Endothelial cell of umbilical vein (primary cell): ENCODE results near the gene ELOVL5. TPM values are rescaled to one million over a fixed set of nuclear protein-coding genes. Genes with fewer than 3 reads are reported as not detected.

ENCODE experiments used
- BruUV-seq: library from RNA; stranded (reverse); fragments of 400-500 nt; replicated peaks from 2 replicates; lab custom pipeline; 2021; lab: Mats Ljungman, UMichigan
- CTCF ChIA-PET: fragments of 300-600, 350-600 bp; sonication (Branson Sonifier 250); formaldehyde crosslinking; loops from one replicate; lab custom pipeline; 2021; ENCODE audit warnings: antibody characterized with exemption, inconsistent platforms; lab: Charles Lee
- POLR2A ChIA-PET: fragments of 300-600, 350-600 bp; sonication (Branson Sonifier 250); formaldehyde crosslinking; loops from one replicate; lab custom pipeline; 2021; ENCODE audit warnings: antibody characterized with exemption, inconsistent platforms; lab: Charles Lee
- DNase-seq: peaks from one replicate; pipeline ENCODE4 v3.0.0-alpha.2; 2011; ENCODE audit warnings: low read depth, low spot score
- FAIRE-seq: peaks from 2 replicates; lab custom pipeline; 2011; peaks lifted over from hg19 to GRCh38; lab: Jason Lieb, UNC
- H2AFZ ChIP-seq: 2 replicates; pipeline ENCODE4 v1.6.0; 2012; ENCODE audit warnings: low read depth, low read length, control low read depth, inconsistent platforms
- H3K27ac ChIP-seq: 2 replicates; pipeline ENCODE4 v1.5.1; 2011; ENCODE audit warnings: low read depth, mild to moderate bottlenecking, control low read depth, low read length, moderate library complexity; ENCODE audit not compliant: insufficient read depth
- H3K27me3 ChIP-seq, 2 experiments: 2 replicates each; pipeline versions ENCODE4 v1.6.0 to v1.6.1; 2011; ENCODE audit warnings: low read length in 2 of 2, mixed read lengths in 1 of 2; ENCODE audit not compliant: control insufficient read depth in 2 of 2, insufficient read depth in 2 of 2
- H3K36me3 ChIP-seq, 2 experiments: 2 replicates in 1 of 2; 3 replicates in 1 of 2; pipeline ENCODE4 v1.5.1; 2011; ENCODE audit warnings: low read length in 2 of 2, mild to moderate bottlenecking in 1 of 2, moderate library complexity in 1 of 2; ENCODE audit not compliant: control insufficient read depth in 2 of 2, insufficient read depth in 2 of 2; ENCODE audit errors: extremely low read depth in 1 of 2
- H3K4me1 ChIP-seq: 3 replicates; pipeline ENCODE4 v1.5.1; 2011; ENCODE audit warnings: mild to moderate bottlenecking, low read length; ENCODE audit not compliant: control insufficient read depth, insufficient read depth; ENCODE audit errors: extremely low read depth
- H3K4me2 ChIP-seq: 2 replicates; pipeline ENCODE4 v1.6.1; 2011; ENCODE audit warnings: low read length, control low read depth, mixed read lengths; ENCODE audit not compliant: insufficient read depth
- H3K4me3 ChIP-seq, 3 experiments: fragments of 200-600 bp in 1 of 3; sonication (generic), shearing (Covaris generic) in 1 of 3; replicated peaks in 1 of 3; 2 replicates each; pipeline ENCODE4 v1.5.1; 2011 to 2016; ENCODE audit warnings: control low read depth in 3 of 3, low read length in 3 of 3, mild to moderate bottlenecking in 2 of 3, inconsistent platforms in 1 of 3, low read depth in 1 of 3, moderate library complexity in 1 of 3; ENCODE audit not compliant: insufficient read depth in 1 of 3
- H3K79me2 ChIP-seq: 2 replicates; pipeline ENCODE4 v1.6.0; 2012; ENCODE audit warnings: low read length, inconsistent platforms; ENCODE audit not compliant: control insufficient read depth, insufficient read depth
- H3K9ac ChIP-seq: replicated peaks from 2 replicates; pipeline ENCODE3; 2011; ENCODE audit warnings: low read length, control low read depth; ENCODE audit not compliant: insufficient read depth; ENCODE audit errors: extremely low read depth
- H3K9me1 ChIP-seq: replicated peaks from 3 replicates; pipeline ENCODE4 v1.6.0; 2011; ENCODE audit warnings: mild to moderate bottlenecking, low read length; ENCODE audit not compliant: control insufficient read depth, insufficient read depth; ENCODE audit errors: extremely low read depth
- H3K9me3 ChIP-seq: replicated peaks from 2 replicates; pipeline ENCODE4 v1.5.1; 2012; ENCODE audit warnings: low read length, inconsistent platforms; ENCODE audit not compliant: control insufficient read depth, insufficient read depth
- H4K20me1 ChIP-seq: replicated peaks from 2 replicates; pipeline ENCODE3; 2011; ENCODE audit warnings: mild to moderate bottlenecking, low read length; ENCODE audit not compliant: control insufficient read depth, insufficient read depth; ENCODE audit errors: extremely low read depth
- EZH2 ChIP-seq: IDR thresholded peaks from 2 replicates; pipeline ENCODE4 v1.6.1; 2012; ENCODE audit warnings: borderline replicate concordance, low read depth, mild to moderate bottlenecking, moderate library complexity, low read length, inconsistent platforms; ENCODE audit not compliant: severe bottlenecking
- FOS ChIP-seq: IDR thresholded peaks from 2 replicates; pipeline ENCODE4 v1.6.1; 2011; ENCODE audit warnings: mild to moderate bottlenecking, low read length, moderate library complexity, borderline replicate concordance; ENCODE audit not compliant: insufficient read depth
- GATA2 ChIP-seq: IDR thresholded peaks from 2 replicates; pipeline ENCODE4 v1.7.0; 2011; ENCODE audit warnings: low read depth, mild to moderate bottlenecking, moderate library complexity, mixed read lengths, low read length; ENCODE audit not compliant: insufficient read length, insufficient read depth
- JUN ChIP-seq: IDR thresholded peaks from 2 replicates; pipeline ENCODE4 v1.6.1; 2011; ENCODE audit warnings: borderline replicate concordance, low read depth; ENCODE audit not compliant: insufficient read length, insufficient read depth
- MYC ChIP-seq: IDR thresholded peaks from one replicate; pipeline ENCODE4 v1.6.1; 2011; ENCODE audit warnings: mild to moderate bottlenecking, low read depth, low read length
- POLR2AphosphoS5 ChIP-seq: IDR thresholded peaks from 2 replicates; pipeline ENCODE4 v1.6.1; 2012; ENCODE audit warnings: low read depth, mild to moderate bottlenecking, control low read depth, low read length, moderate library complexity; ENCODE audit not compliant: insufficient read depth
- dilution Hi-C: fragments of 300-500 bp; cut with MboI; formaldehyde crosslinking; loops from one replicate; pipeline ENCODE4 v1.15.0; 2019; ENCODE audit warnings: low sequenced_read_pairs; ENCODE audit not compliant: extremely low pct_ligation_motif_present
- intact Hi-C: fragments of 100-400 bp; cut with micrococcal nuclease; formaldehyde crosslinking; loops from one replicate; pipeline ENCODE4 v1.10.0; 2022
- polyA plus RNA-seq, 4 experiments: library from polyadenylated mRNA; depleted of rRNA in 3 of 4; stranded (reverse) in 3 of 4; unstranded in 1 of 4; fragments of >200 nt; gene quantifications; 2 replicates each; pipeline versions ENCODE4 v1.2.1 to v1.2.3, GENCODE V29; 2011 to 2012; ENCODE audit warnings: missing spikeins in 1 of 4
- total RNA-seq: library from RNA; stranded (reverse); gene quantifications from 2 replicates; pipeline ENCODE4 v1.2.3, GENCODE V29; 2021
- TF ChIP-seq, protein P1 (sequence below), 2 donors: IDR thresholded peaks; 1 replicate in 1 of 2; 2 replicates in 1 of 2; pipeline ENCODE4 v1.5.1; 2011; ENCODE audit warnings: low read length in 2 of 2, mild to moderate bottlenecking in 2 of 2, moderate library complexity in 2 of 2, control low read depth in 1 of 2, inconsistent platforms in 1 of 2, low read depth in 1 of 2; ENCODE audit not compliant: insufficient read depth in 1 of 2; ENCODE audit errors: extremely low read depth in 1 of 2
- TF ChIP-seq, protein P2 (sequence below): IDR thresholded peaks from 2 replicates; pipeline ENCODE4 v1.6.1; 2011; ENCODE audit not compliant: insufficient read depth, insufficient read length

ELOVL5 gene
- total and polyA plus RNA-seq, 2 donors (not counting 3 experiments of a cell fraction or from before 2014, with no cell fraction given), result 85.9 to 140 TPM

DNA sequence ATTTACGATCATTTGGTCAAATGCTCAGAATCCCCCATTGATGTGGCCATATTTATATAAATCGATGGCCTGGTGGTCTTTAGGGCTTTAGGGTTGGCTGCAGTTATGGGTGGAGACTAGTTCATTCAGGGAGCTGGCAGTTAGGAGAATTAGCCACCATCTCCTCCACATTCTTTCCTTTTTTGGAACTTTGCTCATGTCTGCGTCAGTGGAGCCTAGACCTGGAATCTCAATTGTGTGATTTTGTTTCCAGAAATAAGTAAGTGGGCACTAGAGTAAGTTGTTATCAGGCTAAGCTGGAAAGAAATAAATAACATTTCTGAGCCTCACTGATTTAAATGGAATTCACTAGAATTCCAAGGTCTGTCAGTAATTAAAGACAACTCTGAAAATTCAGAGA, 29.0 kb upstream of the ELOVL5 start:
- CTCF ChIA-PET, result no interaction called here
- H3K27me3 ChIP-seq, result peaks cover 14 to 37% of the 10 kb centered on the region in 2 experiments
- H3K9me1 ChIP-seq, result no peaks in the 10 kb centered on the region
- H3K9ac ChIP-seq, result no peak overlapping the region
- intact Hi-C loops, result no loop called here
- H3K79me2 ChIP-seq, result no peaks in the 10 kb centered on the region
- dilution Hi-C loops, result no loop called here
- DNase-seq, result no peak
- H3K36me3 ChIP-seq, result no peaks in the 10 kb centered on the region
- H3K9me3 ChIP-seq, result no peaks in the 10 kb centered on the region
- no peak overlapping the region for H3K4me2 ChIP-seq
- no peak for TF ChIP-seq FOS
- TF ChIP-seq JUN, result no peak
- no peak for TF ChIP-seq GATA2
- TF ChIP-seq, protein P1, sequence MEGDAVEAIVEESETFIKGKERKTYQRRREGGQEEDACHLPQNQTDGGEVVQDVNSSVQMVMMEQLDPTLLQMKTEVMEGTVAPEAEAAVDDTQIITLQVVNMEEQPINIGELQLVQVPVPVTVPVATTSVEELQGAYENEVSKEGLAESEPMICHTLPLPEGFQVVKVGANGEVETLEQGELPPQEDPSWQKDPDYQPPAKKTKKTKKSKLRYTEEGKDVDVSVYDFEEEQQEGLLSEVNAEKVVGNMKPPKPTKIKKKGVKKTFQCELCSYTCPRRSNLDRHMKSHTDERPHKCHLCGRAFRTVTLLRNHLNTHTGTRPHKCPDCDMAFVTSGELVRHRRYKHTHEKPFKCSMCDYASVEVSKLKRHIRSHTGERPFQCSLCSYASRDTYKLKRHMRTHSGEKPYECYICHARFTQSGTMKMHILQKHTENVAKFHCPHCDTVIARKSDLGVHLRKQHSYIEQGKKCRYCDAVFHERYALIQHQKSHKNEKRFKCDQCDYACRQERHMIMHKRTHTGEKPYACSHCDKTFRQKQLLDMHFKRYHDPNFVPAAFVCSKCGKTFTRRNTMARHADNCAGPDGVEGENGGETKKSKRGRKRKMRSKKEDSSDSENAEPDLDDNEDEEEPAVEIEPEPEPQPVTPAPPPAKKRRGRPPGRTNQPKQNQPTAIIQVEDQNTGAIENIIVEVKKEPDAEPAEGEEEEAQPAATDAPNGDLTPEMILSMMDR (IDR thresholded peaks at IDR 0.05; ENCODE audit: extremely low read depth in 1 of 2, insufficient read depth in 1 of 2, low read depth in 1 of 2, low read length in 2 of 2), result no peak
- no peak for TF ChIP-seq EZH2
- TF ChIP-seq MYC, result no peak
- TF ChIP-seq, protein P2, sequence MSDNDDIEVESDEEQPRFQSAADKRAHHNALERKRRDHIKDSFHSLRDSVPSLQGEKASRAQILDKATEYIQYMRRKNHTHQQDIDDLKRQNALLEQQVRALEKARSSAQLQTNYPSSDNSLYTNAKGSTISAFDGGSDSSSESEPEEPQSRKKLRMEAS, result no peak
- no peak for TF ChIP-seq POLR2AphosphoS5
- H3K4me1 ChIP-seq, result no peaks in the 10 kb centered on the region
- no peaks in the 10 kb centered on the region for H4K20me1 ChIP-seq
- H3K27ac ChIP-seq, result no peak overlapping the region
- no TSS peak for BruUV-seq
- no peak overlapping the region for H2AFZ ChIP-seq
- POLR2A ChIA-PET, result no interaction called here
- FAIRE-seq, result no peak
- no peak overlapping the region for H3K4me3 ChIP-seq
